Measurements from ENCODE around the gene GPM6B. TPM values are rescaled to one million over a fixed set of nuclear protein-coding genes. Genes with fewer than 3 reads are reported as not detected.

The GPM6B gene
- total and polyA plus RNA-seq, 2 experiments from 2014 or later = 82.6 to 95.4 TPM

- Mint-ChIP-seq H3K9me3 (peaks cover 3% of the 10 kb centered on the region; the same call in 1 of the 3 replicates), H3K36me3 (ENCODE audit: low read depth) (peaks cover 68% of the 10 kb centered on the region), H3K4me1 (peaks cover 49% of the 10 kb centered on the region), H3K4me3 (peak overlapping the region; percentile 17; the same call in 1 of the 3 replicates), H3K27me3 (ENCODE audit: insufficient read depth, low read depth, poor library complexity) (peaks cover 6% of the 10 kb centered on the region), H3K27ac (peak overlapping the region; percentile 85; the same call in 1 of the 2 replicates)
- no peak overlapping the region for H2AFZ ChIP-seq
- H3F3A ChIP-seq (replicated peaks; ENCODE audit: low read depth) = 0 out of 2 replicates have a peak, but pooled peaks cover 3% of the 10 kb centered on the region
- H3K27me3 ChIP-seq (ENCODE audit: insufficient read depth) = no peaks in the 10 kb centered on the region
- H3K9me2 ChIP-seq (ENCODE audit: insufficient read depth) = no peaks in the 10 kb centered on the region
- 0 out of 2 replicates have a peak overlapping the region, but pooled peaks have one; percentile 8 for H3K27ac ChIP-seq (ENCODE audit: low read depth)
- peaks cover 5% of the 10 kb centered on the region; the same call in 1 of the 2 replicates for H3K36me3 ChIP-seq (ENCODE audit: insufficient read depth)
- H3K4me2 ChIP-seq = peak overlapping the region; percentile 64
- 0 out of 2 replicates have a peak overlapping the region, but pooled peaks have one; percentile 6 for H3K4me3 ChIP-seq
- DNase-seq (ENCODE audit: low spot score) = peak; percentile 70
- no peaks in the 10 kb centered on the region for H3K79me2 ChIP-seq (replicated peaks; ENCODE audit: insufficient read depth)
- H3K4me1 ChIP-seq (ENCODE audit: insufficient read depth) = peaks cover 29% of the 10 kb centered on the region
- ATAC-seq = peak; percentile 80
- TF ChIP-seq REST (IDR thresholded peaks at IDR 0.05; ENCODE audit: unreplicated experiment) (no peak), CREB1 (CRISPR knock-in tag; IDR thresholded peaks at IDR 0.05; ENCODE audit: low read depth) (no peak), EZH2 (IDR thresholded peaks at IDR 0.05; ENCODE audit: low read depth, unreplicated experiment) (no peak), JUNB (IDR thresholded peaks at IDR 0.05; ENCODE audit: unreplicated experiment) (no peak), NANOG (IDR thresholded peaks at IDR 0.05; ENCODE audit: borderline replicate concordance) (peak; percentile 26; the same call in 1 of the 2 replicates)
- H4K20me1 ChIP-seq (replicated peaks; ENCODE audit: insufficient read depth) = no peaks in the 10 kb centered on the region
Observed at GRCh38 chrX:13761606-13762414, 55.1 kb downstream of the GPM6B start.

- Mint-ChIP-seq H3K36me3 (ENCODE audit: low read depth) (peaks cover 55% of the 10 kb centered on the region), H3K27ac (no peak overlapping the region), H3K27me3 (ENCODE audit: insufficient read depth, low read depth, poor library complexity) (peaks cover 2% of the 10 kb centered on the region), H3K4me3 (no peak overlapping the region), H3K9me3 (no peaks in the 10 kb centered on the region), H3K4me1 (peaks cover 45% of the 10 kb centered on the region)
- no peak overlapping the region for H3K4me2 ChIP-seq
- peaks cover 34% of the 10 kb centered on the region for H3K4me1 ChIP-seq (ENCODE audit: insufficient read depth)
- ATAC-seq = no peak
- no peaks in the 10 kb centered on the region for H3K27me3 ChIP-seq (ENCODE audit: insufficient read depth)
- no peak overlapping the region for H2AFZ ChIP-seq
- 0 out of 2 replicates have a peak, but pooled peaks cover 3% of the 10 kb centered on the region for H3F3A ChIP-seq (replicated peaks; ENCODE audit: low read depth)
- peaks cover 5% of the 10 kb centered on the region; the same call in 1 of the 2 replicates for H3K36me3 ChIP-seq (ENCODE audit: insufficient read depth)
- DNase-seq (ENCODE audit: low spot score) = no peak
- no peak overlapping the region for H3K4me3 ChIP-seq
- no peaks in the 10 kb centered on the region for H4K20me1 ChIP-seq (replicated peaks; ENCODE audit: insufficient read depth)
- H3K9me2 ChIP-seq (ENCODE audit: insufficient read depth) = no peaks in the 10 kb centered on the region
- H3K27ac ChIP-seq (ENCODE audit: low read depth) = no peak overlapping the region
- H3K79me2 ChIP-seq (replicated peaks; ENCODE audit: insufficient read depth) = no peaks in the 10 kb centered on the region
- TF ChIP-seq ZNF462 (CRISPR knock-in tag; IDR thresholded peaks at IDR 0.05) (no peak), EZH2phosphoT487 (IDR thresholded peaks at IDR 0.05; ENCODE audit: unreplicated experiment) (no peak), JUNB (IDR thresholded peaks at IDR 0.05; ENCODE audit: unreplicated experiment) (no peak), ZNF331 (CRISPR knock-in tag; IDR thresholded peaks at IDR 0.05; ENCODE audit: low read depth) (no peak)
Observed at GRCh38 chrX:13760426-13760825, 56.5 kb downstream of the GPM6B start.

Measured in GM23338 (cell line).